K562 (cell line): ENCODE results near the gene KANK2. TPM values are rescaled to one million over a fixed set of nuclear protein-coding genes. Genes with fewer than 3 reads are reported as not detected.
"Not testable (repeated sequence)": the region's sequence is repeated elsewhere in the genome, so short reads cannot be mapped to it uniquely, and the experiment has no call there.

Source experiments
- ATAC-seq: fragments of 200-7000 bp; cut with Tn5 transposase; 3 replicates; pipeline ENCODE4 v1.9.1; 2020; ENCODE audit warnings: moderate library complexity
- BruUV-seq: library from RNA; stranded (reverse); fragments of 400-500 nt; replicated peaks from 2 replicates; lab custom pipeline; 2021; lab: Mats Ljungman, UMichigan
- CTCF ChIA-PET: fragments of 300-600 bp; formaldehyde crosslinking; extraction: SDS; loops from one replicate; lab custom pipeline; 2021; ENCODE audit warnings: low intra/inter-chr PET ratio; lab: Yijun Ruan, JAX
- POLR2A ChIA-PET: fragments of 300-600, 350-650 bp; sonication (Branson Sonifier 250); formaldehyde crosslinking; extraction: SDS; loops from one replicate; lab custom pipeline; 2021; ENCODE audit warnings: antibody characterized with exemption, inconsistent platforms; lab: Yijun Ruan, JAX
- DNase-seq, 4 experiments: peaks; one replicate each; pipeline versions ENCODE4 v3.0.0 to v3.0.0-alpha.2; 2011 to 2018; ENCODE audit warnings: low spot score in 3 of 4, mixed read lengths in 3 of 4; ENCODE audit errors: extremely low read depth in 1 of 4
- FAIRE-seq: peaks from 2 replicates; lab custom pipeline; 2011; peaks lifted over from hg19 to GRCh38; lab: Jason Lieb, UNC
- H2AFZ ChIP-seq: 2 replicates; pipeline ENCODE4 v1.6.0; 2011; ENCODE audit warnings: low read depth, low read length, control low read depth, inconsistent platforms
- H3K27ac ChIP-seq: fragments of 200-600 bp; 3 replicates; pipeline ENCODE4 v1.8.0; 2011; ENCODE audit warnings: low read depth, mild to moderate bottlenecking, control low read depth, inconsistent platforms, low read length, moderate library complexity, mixed read lengths; ENCODE audit errors: extremely low read depth
- H3K27me3 ChIP-seq, 2 experiments: fragments of 300-600 bp in 1 of 2; 2 replicates in 1 of 2; 3 replicates in 1 of 2; pipeline versions ENCODE4 v1.6.0 to v1.8.0; 2011; ENCODE audit warnings: inconsistent platforms in 2 of 2, low read length in 2 of 2, mild to moderate bottlenecking in 1 of 2, mixed read lengths in 1 of 2, moderate library complexity in 1 of 2; ENCODE audit not compliant: control insufficient read depth in 2 of 2, insufficient read depth in 2 of 2
- H3K36me3 ChIP-seq: fragments of 300-600 bp; 3 replicates; pipeline ENCODE4 v1.8.0; 2011; ENCODE audit warnings: mild to moderate bottlenecking, low read length, inconsistent platforms; ENCODE audit not compliant: control insufficient read depth, insufficient read depth
- H3K4me1 ChIP-seq, 2 experiments: fragments of 200-600 bp in 1 of 2; replicated peaks in 1 of 2; 2 replicates in 1 of 2; 3 replicates in 1 of 2; pipeline versions ENCODE4 v1.5.1 to v1.8.0; 2011; ENCODE audit warnings: inconsistent platforms in 2 of 2, low read length in 2 of 2, mild to moderate bottlenecking in 1 of 2, mixed read lengths in 1 of 2, moderate library complexity in 1 of 2; ENCODE audit not compliant: control insufficient read depth in 2 of 2, insufficient read depth in 2 of 2
- H3K4me2 ChIP-seq: 2 replicates; pipeline ENCODE4 v1.6.1; 2011; ENCODE audit warnings: low read length, control low read depth, inconsistent platforms, mixed read lengths; ENCODE audit not compliant: insufficient read depth
- H3K4me3 ChIP-seq: fragments of 200-600 bp; sonication (generic), shearing (Covaris generic); 2 replicates; pipeline ENCODE4 v1.5.1; 2016; ENCODE audit warnings: control low read depth, inconsistent platforms
- H3K79me2 ChIP-seq: fragments of 200-600 bp; 3 replicates; pipeline ENCODE4 v1.8.0; 2011; ENCODE audit warnings: low read length, inconsistent platforms; ENCODE audit not compliant: control insufficient read depth, insufficient read depth
- H3K9ac ChIP-seq, 2 experiments: 2 replicates each; pipeline versions ENCODE4 v1.6.0 to v1.6.1; 2011; ENCODE audit warnings: low read depth in 2 of 2, low read length in 2 of 2, control low read depth in 1 of 2, inconsistent platforms in 1 of 2, mild to moderate bottlenecking in 1 of 2, mixed read lengths in 1 of 2; ENCODE audit not compliant: insufficient read depth in 1 of 2
- H3K9me1 ChIP-seq: one replicate; pipeline ENCODE4 v1.6.0; 2011; ENCODE audit warnings: inconsistent platforms, mild to moderate bottlenecking, low read length, moderate library complexity; ENCODE audit not compliant: control insufficient read depth, insufficient read depth
- H3K9me3 ChIP-seq: replicated peaks from 2 replicates; pipeline ENCODE4 v1.5.1; 2011; ENCODE audit warnings: low read depth, low read length, inconsistent platforms; ENCODE audit not compliant: control insufficient read depth, insufficient read depth
- H4K20me1 ChIP-seq: replicated peaks from 2 replicates; pipeline ENCODE4 v1.6.1; 2011; ENCODE audit warnings: low read length, inconsistent platforms, mixed read lengths; ENCODE audit not compliant: control insufficient read depth, insufficient read depth
- ZNF121 ChIP-seq: sonication (generic); formaldehyde crosslinking; conservative IDR thresholded peaks from 2 replicates; pipeline ENCODE4 v1.8.0; 2022; ENCODE audit warnings: missing genetic modification reagents
- WGBS: fragments of 100-300 bp; shearing (Covaris generic); methylation state at CpG from one replicate; pipeline ENCODE4 v1.1.6; 2016; ENCODE audit warnings: low coverage, mixed read lengths; ENCODE audit not compliant: insufficient coverage; ENCODE audit errors: missing lambda C conversion rate; 5-methylcytosine and 5-hydroxymethylcytosine counted together
- in situ Hi-C: fragments of 300-500 bp; cut with MboI; formaldehyde crosslinking; loops from 4 replicates; pipeline ENCODE4 v1.15.0; 2018; ENCODE audit warnings: inconsistent platforms, mixed read lengths
- intact Hi-C: fragments of 100-400 bp; cut with micrococcal nuclease; formaldehyde crosslinking; loops from 2 replicates; pipeline ENCODE4 v1.14.2; 2022
- polyA plus RNA-seq, 8 experiments: library from polyadenylated mRNA; depleted of rRNA in 4 of 8; stranded (reverse) in 5 of 8; unstranded in 3 of 8; fragments of >200 nt; fragmentation: Nextera tagmentation in 2 of 8; fragmentation: Illumina TruSeq in 1 of 8; extraction: Ambion mirVana in 2 of 8; extraction: Trizol in 1 of 8; gene quantifications; 2 replicates each; pipeline versions ENCODE4 v1.2.1 to v1.2.3, GENCODE V29; 2011 to 2014; ENCODE audit warnings: inconsistent platforms in 1 of 8, missing spikeins in 1 of 8
- total RNA-seq, 7 experiments: library from RNA; depleted of rRNA in 6 of 7; stranded (reverse); fragments of >200 nt in 6 of 7; fragmentation: Illumina TruSeq in 2 of 7; extraction: Trizol in 2 of 7; gene quantifications; 2 replicates each; pipeline versions ENCODE4 v1.2.1 to v1.2.3, GENCODE V29; 2011 to 2021; ENCODE audit warnings: low replicate concordance in 1 of 7
- TF ChIP-seq, protein P1 (sequence below): fragments of 250-450 bp; sonication (Bioruptor Pico); IDR thresholded peaks from 2 replicates; pipeline ENCODE4 v1.5.0; 2021
- TF ChIP-seq, protein P2 (sequence below): fragments of 200-800 bp; sonication (Bioruptor generic); IDR thresholded peaks from 2 replicates; pipeline ENCODE4 v1.6.1; 2017; ENCODE audit warnings: missing genetic modification characterization, missing compliant biosample characterization

KANK2 gene
- total and polyA plus RNA-seq, 9 of the 15 experiments (the other 6 are each of a cell fraction or from before 2014, with no cell fraction given) = 4.4 to 47.8 (median 21.3) TPM

DNA sequence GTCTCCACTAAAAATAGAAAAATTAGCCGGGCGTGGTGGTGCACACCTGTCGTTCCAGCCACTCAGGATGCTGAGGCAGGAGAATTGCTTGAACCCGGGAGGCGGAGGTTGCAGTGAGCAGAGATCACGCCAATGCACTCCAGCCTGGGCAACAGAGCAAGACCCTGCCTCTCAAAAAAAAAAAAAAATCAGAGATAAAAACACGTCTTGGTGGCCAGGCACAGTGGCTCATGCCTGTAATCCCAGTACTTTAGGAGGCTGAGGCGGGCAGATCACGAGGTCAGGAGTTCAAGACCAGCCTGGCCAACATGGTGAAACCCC is 18.2 kb downstream of the KANK2 start:
- H4K20me1 ChIP-seq, ATAC-seq, BruUV-seq, H3K9me3 ChIP-seq, H3K4me1 ChIP-seq, intact Hi-C loops, H2AFZ ChIP-seq, H3K9me1 ChIP-seq, H3K4me3 ChIP-seq, H3K4me2 ChIP-seq, H3K27ac ChIP-seq: not testable (repeated sequence)
- peaks cover 36% of the 10 kb centered on the region; the same call in 2 of the 3 replicates for H3K36me3 ChIP-seq
- peak; percentile 65 for TF ChIP-seq ZNF121 (CRISPR knock-in tag)
- TF ChIP-seq, all 486 proteins: peak for 1; not testable (repeated sequence) for 485
- WGBS = 100% methylated on average over 3 of the region's 9 CpGs
- H3K79me2 ChIP-seq, in situ Hi-C loops, H3K27me3 ChIP-seq, CTCF ChIA-PET, DNase-seq, H3K9ac ChIP-seq, FAIRE-seq, POLR2A ChIA-PET: not testable (repeated sequence)

DNA sequence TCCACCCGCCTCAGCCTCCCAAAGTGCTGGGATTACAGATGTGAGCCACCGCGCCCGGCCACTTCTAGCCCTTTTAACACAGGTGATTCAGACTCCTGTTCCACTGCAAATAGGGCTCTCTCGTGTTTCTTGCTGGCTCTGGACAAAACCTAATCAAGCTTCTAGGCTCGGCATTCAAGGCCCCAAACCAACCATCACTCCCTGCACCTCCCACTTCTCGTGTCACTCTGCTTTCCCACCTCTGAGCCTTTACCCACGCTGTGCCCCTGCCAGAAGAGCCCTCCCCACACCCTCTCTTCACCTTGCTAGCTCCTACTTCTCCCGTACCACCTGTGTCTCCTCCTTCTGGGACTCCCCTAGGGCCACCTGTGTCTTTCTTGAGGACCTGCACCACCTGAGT is 19.8 kb downstream of the KANK2 start:
- CTCF ChIA-PET = no interaction called here
- intact Hi-C loops = no loop called here
- Histone ChIP-seq H3K9ac (no peak overlapping the region), H3K4me2 (no peak overlapping the region), H3K9me3 (no peaks in the 10 kb centered on the region), H3K4me3 (no peak overlapping the region), H2AFZ (no peak overlapping the region), H3K27me3 (no peaks in the 10 kb centered on the region), H3K79me2 (no peaks in the 10 kb centered on the region), H3K4me1 (peaks cover 0 to 5% of the 10 kb centered on the region in 2 experiments; a peak in 1 of 5 replicates), H3K9me1 (no peaks in the 10 kb centered on the region), H3K27ac (no peak overlapping the region), H4K20me1 (no peaks in the 10 kb centered on the region), H3K36me3 (peaks cover 49% of the 10 kb centered on the region; the same call in 2 of the 3 replicates)
- FAIRE-seq (no peak), DNase-seq (no peak), ATAC-seq (no peak)
- 87% methylated on average over 9 of the region's 9 CpGs for WGBS
- POLR2A ChIA-PET = interaction anchor here (0.8 kb wide), 1 partner anchor 20 kb away, joined by 4 read pairs; the partner anchor contains the start of gene KANK2
- in situ Hi-C loops = no loop called here
- no TSS peak for BruUV-seq
- TF ChIP-seq, protein P1, sequence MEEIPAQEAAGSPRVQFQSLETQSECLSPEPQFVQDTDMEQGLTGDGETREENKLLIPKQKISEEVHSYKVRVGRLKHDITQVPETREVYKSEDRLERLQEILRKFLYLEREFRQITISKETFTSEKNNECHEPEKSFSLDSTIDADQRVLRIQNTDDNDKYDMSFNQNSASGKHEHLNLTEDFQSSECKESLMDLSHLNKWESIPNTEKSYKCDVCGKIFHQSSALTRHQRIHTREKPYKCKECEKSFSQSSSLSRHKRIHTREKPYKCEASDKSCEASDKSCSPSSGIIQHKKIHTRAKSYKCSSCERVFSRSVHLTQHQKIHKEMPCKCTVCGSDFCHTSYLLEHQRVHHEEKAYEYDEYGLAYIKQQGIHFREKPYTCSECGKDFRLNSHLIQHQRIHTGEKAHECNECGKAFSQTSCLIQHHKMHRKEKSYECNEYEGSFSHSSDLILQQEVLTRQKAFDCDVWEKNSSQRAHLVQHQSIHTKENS (CRISPR knock-in tag) = no peak
- TF ChIP-seq, protein P2, sequence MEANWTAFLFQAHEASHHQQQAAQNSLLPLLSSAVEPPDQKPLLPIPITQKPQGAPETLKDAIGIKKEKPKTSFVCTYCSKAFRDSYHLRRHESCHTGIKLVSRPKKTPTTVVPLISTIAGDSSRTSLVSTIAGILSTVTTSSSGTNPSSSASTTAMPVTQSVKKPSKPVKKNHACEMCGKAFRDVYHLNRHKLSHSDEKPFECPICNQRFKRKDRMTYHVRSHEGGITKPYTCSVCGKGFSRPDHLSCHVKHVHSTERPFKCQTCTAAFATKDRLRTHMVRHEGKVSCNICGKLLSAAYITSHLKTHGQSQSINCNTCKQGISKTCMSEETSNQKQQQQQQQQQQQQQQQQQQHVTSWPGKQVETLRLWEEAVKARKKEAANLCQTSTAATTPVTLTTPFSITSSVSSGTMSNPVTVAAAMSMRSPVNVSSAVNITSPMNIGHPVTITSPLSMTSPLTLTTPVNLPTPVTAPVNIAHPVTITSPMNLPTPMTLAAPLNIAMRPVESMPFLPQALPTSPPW (CRISPR knock-in tag) = no peak
